AG10803 (cell line): ENCODE measurements around the gene ORC3.
"Not testable (repeated sequence)": the region's sequence is repeated elsewhere in the genome, so short reads cannot be mapped to it uniquely, and the experiment has no call there.

ENCODE experiments used
- DNase-seq: peaks from one replicate; pipeline ENCODE4 v3.0.0; 2010; ENCODE audit warnings: low read depth
- H3K4me3 ChIP-seq: 2 replicates; pipeline ENCODE4 v1.5.1; 2011; ENCODE audit warnings: mild to moderate bottlenecking, low read length, control low read depth
- TF ChIP-seq, protein P1 (sequence below): conservative IDR thresholded peaks from 2 replicates; pipeline ENCODE4 v1.5.1; 2011; ENCODE audit warnings: mild to moderate bottlenecking, low read length, control low read depth, inconsistent platforms

The ORC3 gene

GRCh38 chr6:87690441-87690840 lies 100.5 kb downstream of the ORC3 start:
- DNase-seq = no peak
- TF ChIP-seq, protein P1, sequence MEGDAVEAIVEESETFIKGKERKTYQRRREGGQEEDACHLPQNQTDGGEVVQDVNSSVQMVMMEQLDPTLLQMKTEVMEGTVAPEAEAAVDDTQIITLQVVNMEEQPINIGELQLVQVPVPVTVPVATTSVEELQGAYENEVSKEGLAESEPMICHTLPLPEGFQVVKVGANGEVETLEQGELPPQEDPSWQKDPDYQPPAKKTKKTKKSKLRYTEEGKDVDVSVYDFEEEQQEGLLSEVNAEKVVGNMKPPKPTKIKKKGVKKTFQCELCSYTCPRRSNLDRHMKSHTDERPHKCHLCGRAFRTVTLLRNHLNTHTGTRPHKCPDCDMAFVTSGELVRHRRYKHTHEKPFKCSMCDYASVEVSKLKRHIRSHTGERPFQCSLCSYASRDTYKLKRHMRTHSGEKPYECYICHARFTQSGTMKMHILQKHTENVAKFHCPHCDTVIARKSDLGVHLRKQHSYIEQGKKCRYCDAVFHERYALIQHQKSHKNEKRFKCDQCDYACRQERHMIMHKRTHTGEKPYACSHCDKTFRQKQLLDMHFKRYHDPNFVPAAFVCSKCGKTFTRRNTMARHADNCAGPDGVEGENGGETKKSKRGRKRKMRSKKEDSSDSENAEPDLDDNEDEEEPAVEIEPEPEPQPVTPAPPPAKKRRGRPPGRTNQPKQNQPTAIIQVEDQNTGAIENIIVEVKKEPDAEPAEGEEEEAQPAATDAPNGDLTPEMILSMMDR = no peak
- H3K4me3 ChIP-seq = no peak overlapping the region

- no peak for DNase-seq
- TF ChIP-seq, protein P1 = no peak
- H3K4me3 ChIP-seq = no peak overlapping the region
These were observed 102.2 kb downstream of the ORC3 start for GRCh38 chr6:87692086-87692485.

DNA sequence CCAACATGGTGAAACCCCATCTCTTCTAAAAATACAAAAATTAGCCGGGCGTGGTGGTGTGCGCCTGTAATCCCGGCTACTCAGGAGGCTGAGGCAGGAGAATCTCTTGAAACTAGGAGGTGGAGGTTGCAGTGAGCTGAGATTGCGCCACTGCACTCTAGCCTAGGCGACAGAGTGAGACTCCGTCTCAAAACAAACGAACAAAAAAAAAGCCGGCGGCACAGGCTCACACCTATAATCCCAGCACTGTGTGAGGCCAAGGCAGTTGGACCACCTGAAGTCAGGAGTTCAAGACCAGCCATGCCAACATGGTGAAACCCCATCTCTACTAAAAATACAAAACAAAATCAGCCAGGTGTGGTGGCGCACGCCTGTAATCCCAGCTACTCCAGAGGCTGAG lies 106.9 kb downstream of the ORC3 start:
- DNase-seq, H3K4me3 ChIP-seq: not testable (repeated sequence)

GRCh38 chr6:87697581-87698546 lies 107.9 kb downstream of the ORC3 start:
- H3K4me3 ChIP-seq = peak overlapping the region; percentile 89
- peak; percentile 97 for DNase-seq
- TF ChIP-seq, protein P1 = no peak

GRCh38 chr6:87698547-87699006 lies 108.6 kb downstream of the ORC3 start:
- peak; percentile 21 for DNase-seq

GRCh38 chr6:87699576-87699975 lies 109.6 kb downstream of the ORC3 start:
- peak overlapping the region; percentile 89 for H3K4me3 ChIP-seq
- TF ChIP-seq, protein P1 = no peak
- no peak for DNase-seq

More at GRCh38 chr6:87698547-87699006, 108.6 kb downstream of the ORC3 start:
- TF ChIP-seq, protein P1 = no peak
- peak overlapping the region; percentile 89 for H3K4me3 ChIP-seq

- DNase-seq = peak; percentile 79
- H3K4me3 ChIP-seq = peak overlapping the region; percentile 89
- TF ChIP-seq, protein P1 = peak; percentile 14; the same call in 1 of the 2 replicates
These were observed 110.7 kb downstream of the ORC3 start for GRCh38 chr6:87700397-87701343.
